GM19099 (cell line): Measurements from ENCODE around the gene C19orf67.
A peak's percentile ranks its signal among the peaks of the same experiment; 100 is the strongest.

Experiments used
- POLR2A ChIP-seq: IDR thresholded peaks from 3 replicates; pipeline ENCODE4 v1.6.1; 2011; ENCODE audit warnings: low read depth; ENCODE audit not compliant: insufficient read length; ENCODE audit errors: extremely low read depth

C19orf67 gene

DNA sequence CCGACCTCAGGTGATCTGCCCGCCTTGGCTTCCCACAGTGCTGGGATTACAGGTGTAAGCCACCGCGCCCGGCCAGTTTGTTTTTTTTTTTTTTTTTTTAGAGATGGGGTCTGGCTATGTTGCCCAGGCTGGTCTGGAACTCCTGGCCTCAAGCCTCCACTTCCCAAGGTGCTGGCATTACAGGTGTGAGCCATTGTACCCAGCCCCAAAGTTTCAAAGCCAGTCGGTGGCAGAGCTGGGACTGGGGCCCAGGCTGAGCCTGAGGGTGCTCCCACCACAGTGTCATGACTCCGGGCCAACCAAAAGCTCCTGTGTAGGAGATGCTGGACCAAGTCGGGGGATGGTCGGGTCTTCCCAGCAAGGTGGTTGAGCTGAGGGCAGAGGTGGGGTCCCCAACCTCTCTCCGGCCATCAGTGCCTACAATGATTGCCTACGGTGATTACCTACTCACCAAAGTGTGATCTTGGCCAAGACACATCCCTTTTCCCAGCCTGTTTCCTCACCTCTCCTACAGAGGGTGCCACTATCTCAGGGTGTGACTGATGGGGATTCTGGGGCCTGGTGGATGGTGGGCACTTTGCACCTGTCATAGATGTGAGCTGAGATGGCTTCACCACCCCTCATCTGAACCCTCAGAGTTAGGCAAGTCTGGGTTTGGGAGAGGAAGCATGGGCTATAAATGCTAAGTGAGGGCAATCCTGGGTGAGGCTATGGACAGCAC is 10.8 kb upstream of the C19orf67 start:
- TF ChIP-seq POLR2A: no peak

DNA sequence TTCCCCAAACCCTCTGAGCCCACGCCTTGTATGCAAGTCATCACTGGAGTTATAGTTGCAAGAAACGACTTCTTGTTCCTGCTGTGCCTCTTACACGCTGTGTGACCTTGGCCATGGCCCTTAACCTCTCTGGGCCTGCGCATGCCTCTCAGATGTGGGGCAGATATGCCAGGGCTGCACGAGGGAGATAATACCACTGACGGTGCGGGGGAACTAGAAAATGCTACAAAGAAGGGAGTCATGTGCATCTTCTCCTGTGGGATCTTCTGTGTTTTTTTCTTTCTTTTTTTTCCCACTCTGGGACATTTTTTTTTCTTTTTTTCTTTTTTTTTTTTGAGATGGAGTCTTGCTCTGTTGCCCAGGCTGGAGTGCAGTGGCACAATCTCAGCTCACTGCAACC is 9.3 kb upstream of the C19orf67 start:
- no peak for TF ChIP-seq POLR2A

DNA sequence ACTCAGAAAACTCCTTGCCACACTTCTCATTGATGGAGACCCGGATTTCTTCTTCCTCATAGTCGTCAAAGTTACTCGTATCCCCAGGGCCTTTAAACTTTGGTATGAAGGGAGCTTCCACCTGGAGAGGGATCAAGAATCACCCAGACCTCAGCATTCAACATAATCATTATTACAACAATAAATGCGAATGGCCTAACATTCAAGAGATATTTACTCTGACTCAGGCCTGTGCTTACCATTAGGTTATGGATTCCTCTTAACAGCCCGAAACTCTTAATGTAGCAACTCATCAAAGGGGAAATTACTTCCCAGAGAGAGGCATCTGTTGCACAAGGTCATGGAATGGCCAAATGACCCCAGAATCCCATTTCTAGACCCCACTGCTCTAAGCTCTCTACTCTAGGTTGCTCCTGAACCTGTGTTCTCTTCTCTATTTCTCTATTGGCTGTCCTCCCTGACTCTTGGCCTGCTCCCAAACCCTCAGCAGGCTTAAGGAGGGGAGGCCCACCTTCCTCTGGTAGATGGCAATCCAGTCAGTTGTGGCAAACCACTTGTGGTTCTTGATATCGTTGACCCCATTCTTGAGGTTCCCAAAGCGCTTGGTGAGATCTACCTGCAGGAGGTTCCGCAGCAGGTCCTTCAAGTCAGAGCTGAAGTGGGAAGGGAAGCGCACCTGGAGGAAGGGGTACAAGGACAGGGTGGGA is 7.7 kb upstream of the C19orf67 start:
- TF ChIP-seq POLR2A: no peak

DNA sequence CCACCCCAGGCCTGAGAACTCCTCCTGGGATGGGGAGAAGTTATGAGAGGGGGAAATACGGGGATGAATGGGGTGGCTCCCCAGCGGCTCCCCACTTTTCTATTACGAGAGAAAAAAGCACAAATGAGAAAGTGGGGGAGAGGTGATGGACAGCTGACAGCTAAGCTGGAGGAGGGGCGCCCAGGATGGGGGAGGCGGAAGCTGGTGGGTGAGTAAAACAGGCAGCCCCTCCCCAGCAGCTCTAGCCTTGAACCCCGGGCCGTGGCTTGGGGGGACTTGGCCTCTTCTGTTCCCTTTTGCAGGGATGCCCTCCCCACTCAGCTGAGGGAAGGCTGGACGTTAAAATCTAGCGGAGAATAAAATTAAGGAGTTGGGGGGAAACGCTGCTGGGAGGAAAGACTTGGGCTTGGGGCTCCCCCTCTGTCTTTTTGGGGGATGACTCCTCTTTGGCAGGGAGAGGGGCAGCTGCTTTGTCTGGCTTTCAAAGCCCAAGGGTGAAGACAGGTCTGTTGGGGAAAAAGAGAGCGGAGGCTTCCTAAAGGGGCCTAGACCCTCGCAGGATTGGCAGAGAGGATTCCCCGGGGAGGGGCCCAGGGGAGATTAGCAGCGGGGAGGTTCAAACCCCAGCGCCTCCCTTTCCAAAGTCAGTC is 6.4 kb upstream of the C19orf67 start:
- TF ChIP-seq POLR2A: no peak

DNA sequence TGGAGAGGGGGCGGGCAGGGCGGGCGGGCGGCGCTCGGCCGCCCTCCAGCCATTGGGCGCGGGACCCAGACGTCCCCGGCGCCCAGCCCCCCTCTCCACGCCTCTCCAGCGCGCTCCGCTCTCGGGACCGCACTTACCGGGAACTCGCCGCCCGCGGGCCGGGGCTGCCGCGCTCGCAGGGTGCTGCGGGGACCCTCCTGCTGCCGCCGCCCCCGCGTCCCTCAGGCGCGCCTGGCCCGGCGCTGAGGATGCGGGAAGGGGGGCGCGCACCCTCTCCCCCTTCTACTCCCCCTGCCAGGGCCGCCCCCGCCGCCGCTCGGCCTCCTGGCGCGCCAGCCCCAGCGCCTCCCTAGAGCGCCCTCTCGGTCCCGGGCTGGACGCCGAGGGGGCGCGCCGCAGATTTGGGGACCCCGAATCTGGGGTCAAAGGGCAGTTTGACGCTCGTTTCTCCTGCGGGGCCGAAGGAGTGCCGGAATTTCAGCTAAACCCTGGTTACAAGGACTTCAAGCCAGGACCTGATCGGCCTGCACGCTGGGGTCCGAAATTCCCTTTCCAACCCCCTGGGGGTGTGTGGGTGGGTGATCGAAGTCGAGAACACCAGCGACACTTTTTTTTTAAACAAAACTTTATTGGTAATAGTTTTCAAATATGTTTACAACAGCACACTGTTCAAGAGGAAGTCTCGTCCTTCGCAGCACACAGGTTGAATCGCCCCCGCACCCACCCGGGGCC is 5.7 kb upstream of the C19orf67 start:
- TF ChIP-seq POLR2A: peak; percentile 75

DNA sequence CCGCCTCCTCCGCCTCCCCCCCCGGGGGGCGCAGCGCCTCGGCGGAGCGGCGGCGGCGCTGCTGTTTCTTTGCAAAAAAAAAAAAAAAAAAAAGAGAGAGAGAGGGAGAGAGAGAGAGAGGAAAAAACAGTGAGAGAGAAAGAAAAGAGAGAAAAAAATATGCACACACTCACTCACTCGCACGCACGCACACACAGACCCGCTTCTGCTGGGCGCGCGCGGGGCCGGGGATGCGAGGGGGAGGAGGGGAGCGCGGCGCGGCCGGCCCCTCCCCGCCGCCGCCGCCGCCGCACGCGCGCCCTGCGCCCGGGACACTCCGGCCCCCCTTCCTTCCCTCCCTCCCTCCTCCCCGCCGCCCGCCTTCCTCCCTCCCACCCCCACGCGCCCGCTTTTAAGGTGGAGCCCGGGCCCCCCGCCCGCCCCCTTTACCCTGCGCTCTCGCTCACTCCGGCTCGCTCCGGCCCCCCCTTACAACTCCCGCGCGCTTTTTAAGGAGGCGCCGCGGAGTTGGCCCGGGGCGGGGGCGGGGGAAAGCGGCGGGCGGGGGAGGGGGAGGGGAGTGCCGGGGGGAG is 5.0 kb upstream of the C19orf67 start, which contains the start of gene SAMD1:
Gene SAMD1, minus strand, starts transcription at position 243 of the 572 bp plus-strand sequence.
- TF ChIP-seq POLR2A: no peak

DNA sequence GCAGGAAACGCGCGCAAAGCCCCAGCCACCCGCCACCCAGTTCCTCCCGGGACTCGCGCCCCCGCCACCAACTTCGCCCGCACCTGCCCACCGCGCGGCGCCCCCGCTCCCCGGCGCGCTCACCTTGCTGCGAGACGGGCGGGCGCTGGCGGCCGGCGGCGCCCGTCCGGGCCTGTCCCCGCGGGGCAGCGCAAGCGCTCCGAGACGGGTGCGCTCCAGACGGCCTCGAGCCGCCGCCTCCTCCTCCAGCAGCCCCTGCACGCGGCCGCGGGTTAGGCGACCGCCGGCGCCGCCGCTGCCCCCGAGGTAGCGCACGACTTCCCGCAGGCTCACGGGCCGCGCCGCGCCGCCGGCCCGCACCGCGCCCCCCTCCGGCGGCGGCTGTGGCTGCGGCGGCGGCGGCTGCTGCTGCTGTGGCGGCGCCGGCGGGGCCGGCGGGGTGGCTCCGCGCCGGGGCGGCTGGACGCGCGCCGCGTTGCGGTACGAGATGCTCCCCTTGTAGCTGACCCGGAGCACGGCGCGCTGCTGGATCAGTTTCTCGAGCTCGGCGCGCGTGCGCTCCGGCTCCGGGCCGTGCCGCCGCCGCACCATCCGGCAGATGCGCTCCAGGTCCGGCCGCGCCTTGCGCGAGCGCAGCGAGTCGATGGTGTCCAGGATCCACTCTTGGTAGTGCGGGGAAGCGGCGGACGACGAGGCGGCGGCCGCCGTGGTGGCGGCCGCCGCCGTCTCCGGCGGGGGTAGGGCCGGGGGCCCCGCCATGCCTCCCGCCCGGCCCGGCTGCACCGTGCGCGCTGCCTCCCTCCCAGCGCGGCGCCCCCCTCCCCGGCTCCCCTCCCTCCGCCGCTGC is 4.3 kb upstream of the C19orf67 start:
- no peak for TF ChIP-seq POLR2A

DNA sequence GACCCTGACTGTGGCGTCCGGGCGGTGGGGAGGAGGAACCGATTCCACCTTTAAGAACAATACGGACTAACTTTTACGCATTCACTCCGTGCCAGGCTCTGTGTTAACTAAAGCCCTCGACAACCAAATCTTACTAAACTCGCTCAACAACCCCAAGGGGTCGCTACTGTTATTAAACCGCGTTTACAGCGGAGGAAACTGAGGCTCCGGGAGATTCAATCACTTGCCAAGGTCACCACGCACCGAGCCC is 3.8 kb upstream of the C19orf67 start:
- TF ChIP-seq POLR2A: no peak

DNA sequence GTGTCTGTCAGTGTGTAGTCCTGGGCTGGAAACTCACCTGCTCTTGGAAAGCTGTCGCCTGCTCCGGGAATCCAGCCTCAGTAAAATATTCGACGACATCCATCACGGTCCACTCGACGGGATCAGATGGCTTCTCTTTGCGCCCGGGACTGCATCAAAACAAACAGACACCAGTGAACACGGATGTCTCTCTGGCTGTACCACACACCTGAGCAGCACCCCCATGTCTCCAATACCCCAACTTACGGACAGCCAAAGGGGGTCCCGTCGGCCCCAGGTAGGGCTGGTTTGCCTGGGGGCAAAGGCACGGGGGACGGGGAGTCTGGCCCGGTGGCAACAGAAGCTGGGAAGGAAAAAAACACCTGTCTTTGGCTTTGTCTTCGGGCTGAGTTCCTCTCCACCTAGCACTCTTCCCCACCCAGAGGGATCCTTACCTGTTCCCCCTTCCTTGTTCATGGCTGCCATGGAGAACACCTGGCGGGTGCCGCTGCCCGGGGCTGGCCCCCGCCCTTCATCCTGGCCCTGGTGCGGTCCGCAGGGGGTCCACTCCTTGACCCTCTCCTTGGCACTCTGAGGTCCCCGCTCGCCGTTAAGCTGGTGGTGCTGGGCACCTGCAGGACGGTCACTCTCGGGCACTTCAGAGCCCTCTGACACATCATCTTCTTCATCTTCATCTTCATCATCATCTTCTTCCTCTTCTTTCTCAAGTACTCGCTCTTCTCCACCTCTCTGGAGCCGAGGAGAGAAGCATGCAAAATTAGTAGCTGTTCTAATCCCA is 3.2 kb upstream of the C19orf67 start:
- TF ChIP-seq POLR2A: no peak

DNA sequence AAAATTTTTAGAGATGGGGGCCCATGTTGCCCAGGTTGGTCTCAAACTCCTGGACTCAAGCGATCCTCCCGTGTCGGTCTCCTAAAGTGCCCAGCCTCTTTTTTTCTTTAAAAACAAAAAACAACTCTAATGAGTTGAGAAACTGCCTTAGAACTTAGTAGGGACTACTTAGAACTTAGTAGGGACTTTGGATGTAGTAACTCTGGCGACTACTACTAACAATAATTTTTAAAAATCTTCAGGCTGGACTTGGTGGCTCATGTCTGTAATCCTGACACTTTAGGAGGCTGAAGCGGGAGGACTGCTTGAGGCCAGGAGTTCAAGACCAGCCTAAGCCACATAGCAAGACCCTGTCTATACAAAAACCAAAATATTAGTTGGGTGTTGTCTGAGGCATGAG is 515 bp upstream of the C19orf67 start:
- TF ChIP-seq POLR2A: no peak

DNA sequence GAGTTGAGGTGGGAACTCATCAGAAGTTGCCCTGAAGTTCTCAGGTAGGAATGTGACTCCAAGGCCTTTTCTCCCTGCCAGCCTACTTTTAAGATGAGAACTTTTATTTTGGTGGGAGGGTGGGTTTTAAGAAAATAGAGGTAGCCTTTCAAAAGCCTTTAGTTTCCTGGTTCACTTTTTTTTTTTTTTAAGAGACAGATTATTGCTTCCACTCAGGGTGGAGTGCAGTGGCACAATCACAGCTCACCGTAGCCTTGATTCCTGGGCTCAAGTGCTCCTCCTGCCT is 3.0 kb downstream of the C19orf67 start:
- no peak for TF ChIP-seq POLR2A

DNA sequence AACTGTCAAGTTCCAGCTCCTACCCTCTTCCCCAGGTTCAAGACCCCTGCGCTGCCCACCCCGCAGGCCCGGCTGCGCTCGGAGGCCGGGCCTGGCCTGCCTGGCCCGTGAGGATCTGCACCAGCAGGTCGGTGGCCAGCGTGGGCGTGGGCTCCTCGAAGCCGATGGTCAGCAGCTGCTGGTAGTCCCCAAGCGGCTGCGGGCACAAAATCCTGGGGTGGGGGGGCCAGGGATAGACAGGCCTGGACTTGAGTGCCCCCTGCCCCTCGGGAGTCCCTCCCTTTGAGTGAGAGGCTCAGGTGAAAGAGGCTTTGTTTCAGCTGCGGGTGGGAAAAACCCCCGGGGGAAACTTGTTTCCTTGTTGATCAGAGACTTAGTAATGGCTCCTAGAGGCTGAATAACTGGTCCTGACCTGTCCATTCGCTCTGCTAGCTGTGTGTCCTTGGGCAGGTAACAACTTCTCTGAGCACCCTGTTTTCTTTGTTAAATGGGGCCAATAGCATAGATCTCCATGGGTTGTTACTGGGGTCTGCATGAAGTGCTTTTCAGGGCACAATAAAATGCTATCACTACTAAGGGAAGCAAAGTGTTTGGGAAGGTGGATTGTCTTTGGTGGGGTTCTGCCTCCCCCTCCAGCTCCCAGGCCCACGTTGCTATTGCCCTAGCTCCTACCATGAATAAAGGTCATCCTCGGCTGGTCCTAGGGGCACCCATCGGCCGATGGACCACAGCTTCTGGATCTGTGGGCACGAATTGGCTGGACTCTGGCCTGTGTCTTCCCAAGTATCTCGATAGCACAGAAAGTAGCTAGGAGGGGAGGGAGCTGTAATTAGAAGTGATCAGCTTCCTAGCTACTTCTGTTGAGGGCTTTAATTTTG is 3.5 kb downstream of the C19orf67 start:
- no peak for TF ChIP-seq POLR2A
